ENCODE data around the gene MPZL2. TPM values are rescaled to one million over a fixed set of nuclear protein-coding genes. Genes with fewer than 3 reads are reported as not detected.

MPZL2 gene
- total and polyA plus RNA-seq, 2 of the 8 experiments (the other 6 are each of a cell fraction or from before 2014, with no cell fraction given), result 2.4 to 3.2 TPM

- no peak overlapping the region for H2BK120ac ChIP-seq (replicated peaks; ENCODE audit: low read depth, low read length)
- H3K4ac ChIP-seq (replicated peaks; ENCODE audit: insufficient read length, low read depth, low read length), result no peak overlapping the region
- H4K91ac ChIP-seq (replicated peaks; ENCODE audit: insufficient read length, low read length), result no peak overlapping the region
- no peak overlapping the region for H3K27ac ChIP-seq (ENCODE audit: low read depth, low read length)
- no peak overlapping the region for H2AFZ ChIP-seq (ENCODE audit: low read length)
- WGBS, 2 experiments (ENCODE audit: extremely low coverage in 1 of 2, insufficient coverage in 1 of 2, insufficient read length in 1 of 2, insufficient replicate concordance in 2 of 2, low coverage in 1 of 2, low lambda C conversion rate in 2 of 2, missing lambda C conversion rate in 1 of 2), result 82% methylated on average over 1 of the region's 1 CpG; no CpG with 5 or more reads in 1 of the 2 experiments
- H3K23ac ChIP-seq (ENCODE audit: insufficient read length), result no peak overlapping the region
- FAIRE-seq (no peak), DNase-seq (ENCODE audit: low read depth in 1 of 2, low spot score in 2 of 2) (no peak)
- ChIA-PET POLR2A (ENCODE audit: partially characterized antibody) (interaction anchor here (0.9 to 1.2 kb wide), 2 partner anchors 15 to 27 kb away, joined by 3 read pairs; no protein-coding TSS in a partner anchor), CTCF (ENCODE audit: partially characterized antibody) (interaction anchor here (0.6 to 1.9 kb wide), 4 partner anchors 16 to 57 kb away, joined by 3 to 8 read pairs (median 4); no protein-coding TSS in a partner anchor)
- H3K27me3 ChIP-seq (replicated peaks in 1 of 4; ENCODE audit: control insufficient read depth in 3 of 4, extremely low read depth in 1 of 4, insufficient read depth in 3 of 4, low read length in 3 of 4), result no peaks in the 10 kb centered on the region
- no peak overlapping the region for H2BK5ac ChIP-seq (ENCODE audit: low read depth, low read length)
- no peaks in the 10 kb centered on the region for H3K79me2 ChIP-seq (ENCODE audit: control insufficient read depth in 1 of 2, insufficient read depth in 2 of 2, low read length in 2 of 2)
- H3K4me1 ChIP-seq (replicated peaks in 1 of 4; ENCODE audit: control insufficient read depth in 3 of 4, insufficient read depth in 4 of 4, low read length in 3 of 4), result peaks cover 0 to 6% (median 0%) of the 10 kb centered on the region in 4 experiments; a peak in 4 of 7 replicates
- H4K8ac ChIP-seq (ENCODE audit: extremely low read depth, insufficient read depth, low read length), result no peak overlapping the region
- TF ChIP-seq SIRT6 (IDR thresholded peaks at IDR 0.05; ENCODE audit: low read length), result no peak
- TF ChIP-seq BACH1 (IDR thresholded peaks at IDR 0.05; ENCODE audit: low read length), result no peak
- TF ChIP-seq SRF (IDR thresholded peaks at IDR 0.05; ENCODE audit: low read depth, low read length), result peak; percentile 75; the same call in 1 of the 2 replicates
- TF ChIP-seq CHD1 (IDR thresholded peaks at IDR 0.05; ENCODE audit: low read depth, low read length), result no peak
- TF ChIP-seq EP300 (IDR thresholded peaks at IDR 0.05; ENCODE audit: borderline replicate concordance in 1 of 2, low read depth in 2 of 2, low read length in 2 of 2), result no peak
- no peaks in the 10 kb centered on the region; a peak in 1 of 8 replicates for H3K36me3 ChIP-seq (ENCODE audit: control insufficient read depth in 2 of 4, insufficient read depth in 4 of 4, low read length in 3 of 4)
- no peaks in the 10 kb centered on the region; the same call in 1 of the 2 replicates for H3K23me2 ChIP-seq (ENCODE audit: low read depth, low read length)
- no peak overlapping the region for H2BK20ac ChIP-seq (ENCODE audit: low read length)
- H3K79me1 ChIP-seq (ENCODE audit: low read depth, low read length), result no peaks in the 10 kb centered on the region
- H3K9me3 ChIP-seq (ENCODE audit: insufficient read depth in 2 of 2, low read depth in 1 of 2, low read length in 1 of 2), result no peaks in the 10 kb centered on the region
- H4K20me1 ChIP-seq (replicated peaks in 1 of 2; ENCODE audit: control insufficient read depth in 1 of 2, insufficient read depth in 2 of 2, low read length in 2 of 2), result no peaks in the 10 kb centered on the region
- no peak overlapping the region for H2AK5ac ChIP-seq (ENCODE audit: low read depth, low read length)
- H3K56ac ChIP-seq (replicated peaks; ENCODE audit: insufficient read length, low read depth, low read length), result no peak overlapping the region
- H3K14ac ChIP-seq (ENCODE audit: insufficient read length), result no peak overlapping the region
- H4K5ac ChIP-seq (ENCODE audit: insufficient read length, low read depth, low read length), result no peak overlapping the region
- H3K4me2 ChIP-seq (ENCODE audit: insufficient read depth in 1 of 2, low read depth in 2 of 2, low read length in 2 of 2), result no peak overlapping the region
- H2BK15ac ChIP-seq (ENCODE audit: low read length), result no peak overlapping the region
- H3K4me3 ChIP-seq (ENCODE audit: extremely low read depth in 1 of 4, insufficient read depth in 2 of 4, low read depth in 3 of 4, low read length in 4 of 4), result no peak overlapping the region
- no peak overlapping the region for H3K9ac ChIP-seq (replicated peaks in 1 of 4; ENCODE audit: extremely low read depth in 1 of 4, low read depth in 3 of 4, low read length in 3 of 4)
- H2BK12ac ChIP-seq (ENCODE audit: low read depth, low read length), result no peak overlapping the region
- H3K18ac ChIP-seq (ENCODE audit: extremely low read depth, low read length), result no peak overlapping the region
These were observed 25.2 kb downstream of the MPZL2 start for GRCh38 chr11:118238929-118239328.

Measured in H1 (cell line).